ENCODE measurements around the gene CBLL2.
"Not testable (repeated sequence)": the region's sequence is repeated elsewhere in the genome, so short reads cannot be mapped to it uniquely, and the experiment has no call there.

The CBLL2 gene

GRCh38 chrX:22272613-22273012 lies at the start of gene CBLL2:
Gene CBLL2, plus strand, starts transcription at chrX:22272913. Its CDS starts 79 bp downstream, at chrX:22272992.
- no peak for DNase-seq

GRCh38 chrX:22234380-22234779 lies 38.3 kb upstream of the CBLL2 start:
- Mint-ChIP-seq H3K9me3 (no peaks in the 10 kb centered on the region), H3K4me1 (no peaks in the 10 kb centered on the region), H3K27ac (no peak overlapping the region), H3K4me3 (no peak overlapping the region), H3K27me3 (no peaks in the 10 kb centered on the region), H3K36me3 (ENCODE audit: low read depth) (peaks cover 18% of the 10 kb centered on the region)
- DNase-seq, result no peak
- no peak for ATAC-seq

More at GRCh38 chrX:22272613-22273012, at the start of gene CBLL2:
- H3K27ac Mint-ChIP-seq, result no peak within 1 kb of the TSS
- H3K36me3 Mint-ChIP-seq (ENCODE audit: low read depth), result no peaks in the 10 kb centered on the region
- ATAC-seq, result no peak
- H3K4me3 Mint-ChIP-seq, result no peak within 1 kb of the TSS
- H3K9me3 Mint-ChIP-seq, result peaks cover 5% of the 10 kb centered on the region
- peaks cover 2% of the 10 kb centered on the region for H3K27me3 Mint-ChIP-seq
- no peaks in the 10 kb centered on the region for H3K4me1 Mint-ChIP-seq

GRCh38 chrX:22237479-22237878 lies 35.2 kb upstream of the CBLL2 start:
- no peaks in the 10 kb centered on the region for H3K27me3 Mint-ChIP-seq
- DNase-seq (no peak), ATAC-seq (no peak)
- no peak overlapping the region for H3K27ac Mint-ChIP-seq
- no peaks in the 10 kb centered on the region for H3K9me3 Mint-ChIP-seq
- no peak overlapping the region for H3K4me3 Mint-ChIP-seq
- peaks cover 15% of the 10 kb centered on the region for H3K36me3 Mint-ChIP-seq (ENCODE audit: low read depth)
- H3K4me1 Mint-ChIP-seq, result no peaks in the 10 kb centered on the region

- Mint-ChIP-seq H3K4me3 (no peak overlapping the region), H3K27me3 (no peaks in the 10 kb centered on the region), H3K27ac (no peak overlapping the region), H3K4me1 (no peaks in the 10 kb centered on the region), H3K9me3 (no peaks in the 10 kb centered on the region), H3K36me3 (ENCODE audit: low read depth) (no peaks in the 10 kb centered on the region)
- ATAC-seq (no peak), DNase-seq (no peak)
Observed at GRCh38 chrX:22246620-22247019, 26.1 kb upstream of the CBLL2 start.

- H3K4me1 Mint-ChIP-seq, result no peaks in the 10 kb centered on the region
- H3K36me3 Mint-ChIP-seq (ENCODE audit: low read depth), result no peaks in the 10 kb centered on the region
- H3K27ac Mint-ChIP-seq, result no peak overlapping the region
- no peak overlapping the region for H3K4me3 Mint-ChIP-seq
- ATAC-seq, result no peak
- no peaks in the 10 kb centered on the region for H3K27me3 Mint-ChIP-seq
- no peak for DNase-seq
- no peaks in the 10 kb centered on the region for H3K9me3 Mint-ChIP-seq
Observed at GRCh38 chrX:22247169-22247568, 25.5 kb upstream of the CBLL2 start.

GRCh38 chrX:22248401-22248800 lies 24.3 kb upstream of the CBLL2 start:
- Mint-ChIP-seq H3K9me3 (no peaks in the 10 kb centered on the region), H3K27ac (no peak overlapping the region), H3K36me3 (ENCODE audit: low read depth) (no peaks in the 10 kb centered on the region), H3K27me3 (no peaks in the 10 kb centered on the region), H3K4me1 (no peaks in the 10 kb centered on the region), H3K4me3 (no peak overlapping the region)
- no peak for DNase-seq
- ATAC-seq, result no peak

- no peak for ATAC-seq
- no peak for DNase-seq
- H3K4me1 Mint-ChIP-seq, result no peaks in the 10 kb centered on the region
- H3K4me3 Mint-ChIP-seq, result no peak overlapping the region
- H3K27me3 Mint-ChIP-seq, result no peaks in the 10 kb centered on the region
- H3K36me3 Mint-ChIP-seq (ENCODE audit: low read depth), result no peaks in the 10 kb centered on the region
- no peak overlapping the region for H3K27ac Mint-ChIP-seq
- no peaks in the 10 kb centered on the region for H3K9me3 Mint-ChIP-seq
Observed at GRCh38 chrX:22249371-22249770, 23.3 kb upstream of the CBLL2 start.

GRCh38 chrX:22268706-22269105 lies 4.0 kb upstream of the CBLL2 start:
- Mint-ChIP-seq H3K4me3 (no peak overlapping the region), H3K27me3 (no peaks in the 10 kb centered on the region), H3K4me1 (no peaks in the 10 kb centered on the region), H3K27ac (no peak overlapping the region), H3K36me3 (ENCODE audit: low read depth) (no peaks in the 10 kb centered on the region), H3K9me3 (peaks cover 5% of the 10 kb centered on the region)
- DNase-seq (no peak), ATAC-seq (no peak)

- Mint-ChIP-seq H3K9me3 (peaks cover 5% of the 10 kb centered on the region), H3K27ac (no peak overlapping the region), H3K4me3 (no peak overlapping the region), H3K27me3 (peaks cover 3% of the 10 kb centered on the region), H3K36me3 (ENCODE audit: low read depth) (no peaks in the 10 kb centered on the region), H3K4me1 (no peaks in the 10 kb centered on the region)
- DNase-seq (no peak), ATAC-seq (no peak)
Observed at GRCh38 chrX:22273714-22274317, 1.1 kb downstream of the CBLL2 start.

GRCh38 chrX:22276781-22277180 lies 4.1 kb downstream of the CBLL2 start:
- H3K27ac Mint-ChIP-seq, result no peak overlapping the region
- H3K4me3 Mint-ChIP-seq, result no peak overlapping the region
- ATAC-seq, result no peak
- H3K36me3 Mint-ChIP-seq (ENCODE audit: low read depth), result no peaks in the 10 kb centered on the region
- peaks cover 3% of the 10 kb centered on the region for H3K27me3 Mint-ChIP-seq
- DNase-seq, result no peak
- no peaks in the 10 kb centered on the region for H3K9me3 Mint-ChIP-seq
- no peaks in the 10 kb centered on the region for H3K4me1 Mint-ChIP-seq

- ATAC-seq (no peak), DNase-seq (no peak)
- no peaks in the 10 kb centered on the region for H3K36me3 Mint-ChIP-seq (ENCODE audit: low read depth)
- no peak overlapping the region for H3K4me3 Mint-ChIP-seq
- no peaks in the 10 kb centered on the region for H3K4me1 Mint-ChIP-seq
- no peak overlapping the region for H3K27ac Mint-ChIP-seq
- no peaks in the 10 kb centered on the region for H3K9me3 Mint-ChIP-seq
- peaks cover 3% of the 10 kb centered on the region for H3K27me3 Mint-ChIP-seq
Observed at GRCh38 chrX:22278375-22278774, 5.7 kb downstream of the CBLL2 start.

GRCh38 chrX:22289209-22289608 lies 16.5 kb downstream of the CBLL2 start:
- ATAC-seq; H3K27ac Mint-ChIP-seq; H3K36me3 Mint-ChIP-seq (ENCODE audit: low read depth); H3K9me3 Mint-ChIP-seq; H3K4me3 Mint-ChIP-seq; H3K27me3 Mint-ChIP-seq; H3K4me1 Mint-ChIP-seq; DNase-seq: not testable (repeated sequence)

- H3K4me1 Mint-ChIP-seq, result peaks cover 3% of the 10 kb centered on the region
- DNase-seq (no peak), ATAC-seq (no peak)
- H3K27ac Mint-ChIP-seq, result no peak overlapping the region
- H3K27me3 Mint-ChIP-seq, result peaks cover 2% of the 10 kb centered on the region
- H3K4me3 Mint-ChIP-seq, result no peak overlapping the region
- H3K36me3 Mint-ChIP-seq (ENCODE audit: low read depth), result no peaks in the 10 kb centered on the region
- no peaks in the 10 kb centered on the region for H3K9me3 Mint-ChIP-seq
Observed at GRCh38 chrX:22296871-22297270, 24.2 kb downstream of the CBLL2 start.

GRCh38 chrX:22300130-22300529 lies 27.4 kb downstream of the CBLL2 start:
- no peaks in the 10 kb centered on the region for H3K36me3 Mint-ChIP-seq (ENCODE audit: low read depth)
- DNase-seq, result no peak
- H3K4me3 Mint-ChIP-seq, result no peak overlapping the region

GRCh38 chrX:22310779-22311178 lies 38.1 kb downstream of the CBLL2 start:
- Mint-ChIP-seq H3K36me3 (ENCODE audit: low read depth) (no peaks in the 10 kb centered on the region), H3K27me3 (no peaks in the 10 kb centered on the region), H3K9me3 (no peaks in the 10 kb centered on the region), H3K4me1 (no peaks in the 10 kb centered on the region), H3K4me3 (no peak overlapping the region), H3K27ac (no peak overlapping the region)
- no peak for DNase-seq
- no peak for ATAC-seq

More at GRCh38 chrX:22300130-22300529, 27.4 kb downstream of the CBLL2 start:
- Mint-ChIP-seq H3K27me3 (no peaks in the 10 kb centered on the region), H3K9me3 (no peaks in the 10 kb centered on the region), H3K27ac (no peak overlapping the region), H3K4me1 (peaks cover 3% of the 10 kb centered on the region)
- no peak for ATAC-seq

- Mint-ChIP-seq H3K4me1 (no peaks in the 10 kb centered on the region), H3K27ac (no peak overlapping the region), H3K27me3 (no peaks in the 10 kb centered on the region), H3K9me3 (no peaks in the 10 kb centered on the region), H3K36me3 (ENCODE audit: low read depth) (no peaks in the 10 kb centered on the region), H3K4me3 (no peak overlapping the region)
- no peak for ATAC-seq
- no peak for DNase-seq
Observed at GRCh38 chrX:22313766-22314165, 41.1 kb downstream of the CBLL2 start.

Measured in activated naive CD8-positive, alpha-beta T cell treated with anti-CD3 and anti-CD28 coated beads, Interleukin-2, amount 50 U/mL, for 24 hours (primary cell).